Vagina (tissue), 2 donors: Measurements from ENCODE around the gene CHRM4.

Source experiments
- CTCF ChIP-seq, 3 experiments: fragments of 450-650 bp in 2 of 3; fragments of 200-600 bp in 1 of 3; sonication (generic) in 1 of 3; IDR thresholded peaks; one replicate each; pipeline ENCODE4 v1.5.1; 2017 to 2019; ENCODE audit warnings: antibody characterized with exemption in 3 of 3, mild to moderate bottlenecking in 2 of 3, moderate library complexity in 2 of 3
- POLR2AphosphoS5 ChIP-seq, 2 donors: sonication (generic); formaldehyde crosslinking; IDR thresholded peaks; one replicate each; pipeline ENCODE4 v1.9.0; 2017; ENCODE audit warnings: antibody characterized with exemption in 2 of 2, mild to moderate bottlenecking in 2 of 2, low read depth in 1 of 2; ENCODE audit not compliant: insufficient read depth in 1 of 2

GRCh38 chr11:46337626-46338345 lies 53.8 kb downstream of the CHRM4 start:
- TF ChIP-seq CTCF (IDR thresholded peaks at IDR 0.05) (no peak), POLR2AphosphoS5 (IDR thresholded peaks at IDR 0.05; ENCODE audit: insufficient read depth in 1 of 2, low read depth in 1 of 2) (no peak)
